AG09309 (cell line): ENCODE measurements around the gene NKG7.

Experiments
- DNase-seq: peaks from one replicate; pipeline ENCODE4 v3.0.0-alpha.2; 2010; ENCODE audit warnings: low read depth
- H3K4me3 ChIP-seq: 2 replicates; pipeline ENCODE4 v1.5.1; 2011; ENCODE audit warnings: mild to moderate bottlenecking, low read depth, low read length, moderate library complexity; ENCODE audit not compliant: control insufficient read depth
- TF ChIP-seq, protein P1 (sequence below): IDR thresholded peaks from 2 replicates; pipeline ENCODE4 v1.5.1; 2011; ENCODE audit warnings: mild to moderate bottlenecking, low read depth, low read length, inconsistent platforms; ENCODE audit not compliant: insufficient read depth, control insufficient read depth; ENCODE audit errors: missing control alignments

Gene NKG7

DNA sequence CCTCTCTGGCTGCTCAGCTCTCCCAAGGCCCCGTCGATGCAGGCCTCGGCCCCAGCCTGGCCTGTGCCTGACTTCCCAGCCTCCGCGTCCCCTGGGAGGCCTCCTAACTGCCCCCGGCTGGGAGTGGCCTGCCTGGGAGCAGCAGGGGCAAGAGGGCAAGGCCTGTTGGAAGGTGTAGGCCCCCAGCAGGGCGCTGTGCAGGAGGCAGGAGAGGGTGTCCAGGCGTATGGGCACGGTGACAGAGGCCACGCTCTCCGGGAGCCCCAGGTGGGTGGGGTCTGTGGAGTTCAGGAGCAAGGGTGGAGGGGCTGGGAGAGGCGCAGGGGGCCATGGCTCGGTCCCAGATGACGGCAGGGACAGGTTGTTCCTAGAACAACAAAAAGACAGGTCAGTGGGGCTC, 16.7 kb upstream of the NKG7 start:
- TF ChIP-seq, protein P1, sequence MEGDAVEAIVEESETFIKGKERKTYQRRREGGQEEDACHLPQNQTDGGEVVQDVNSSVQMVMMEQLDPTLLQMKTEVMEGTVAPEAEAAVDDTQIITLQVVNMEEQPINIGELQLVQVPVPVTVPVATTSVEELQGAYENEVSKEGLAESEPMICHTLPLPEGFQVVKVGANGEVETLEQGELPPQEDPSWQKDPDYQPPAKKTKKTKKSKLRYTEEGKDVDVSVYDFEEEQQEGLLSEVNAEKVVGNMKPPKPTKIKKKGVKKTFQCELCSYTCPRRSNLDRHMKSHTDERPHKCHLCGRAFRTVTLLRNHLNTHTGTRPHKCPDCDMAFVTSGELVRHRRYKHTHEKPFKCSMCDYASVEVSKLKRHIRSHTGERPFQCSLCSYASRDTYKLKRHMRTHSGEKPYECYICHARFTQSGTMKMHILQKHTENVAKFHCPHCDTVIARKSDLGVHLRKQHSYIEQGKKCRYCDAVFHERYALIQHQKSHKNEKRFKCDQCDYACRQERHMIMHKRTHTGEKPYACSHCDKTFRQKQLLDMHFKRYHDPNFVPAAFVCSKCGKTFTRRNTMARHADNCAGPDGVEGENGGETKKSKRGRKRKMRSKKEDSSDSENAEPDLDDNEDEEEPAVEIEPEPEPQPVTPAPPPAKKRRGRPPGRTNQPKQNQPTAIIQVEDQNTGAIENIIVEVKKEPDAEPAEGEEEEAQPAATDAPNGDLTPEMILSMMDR: no peak
- no peak for DNase-seq
- H3K4me3 ChIP-seq: no peak overlapping the region

DNA sequence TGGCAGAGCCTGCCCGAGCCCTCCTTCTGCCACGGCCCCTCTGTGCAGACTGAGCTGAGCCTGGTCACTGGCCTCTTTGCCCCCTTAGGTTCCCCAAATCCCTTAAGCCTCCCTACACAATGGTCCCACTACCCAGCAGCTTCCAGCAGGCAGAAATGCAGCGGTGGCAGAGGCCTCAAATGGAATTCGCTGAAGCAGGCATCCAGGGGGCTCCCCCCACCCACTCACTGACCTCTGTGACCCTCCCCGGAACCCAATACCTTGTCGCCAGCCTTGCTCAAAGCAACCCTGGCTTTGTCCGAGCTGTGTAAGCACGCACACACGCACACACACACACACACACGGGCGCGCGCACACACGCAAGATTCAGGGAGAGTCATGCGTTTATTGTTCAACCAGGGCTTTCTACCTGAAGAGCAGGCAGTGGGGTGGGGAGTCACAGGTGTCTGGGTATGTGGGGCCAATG, 15.5 kb upstream of the NKG7 start, which contains the start of gene LIM2:
Gene LIM2, minus strand, starts transcription at position 51 of the 466 bp plus-strand sequence. CDS start 531 bp downstream, outside the sequence.
- H3K4me3 ChIP-seq: no peak within 1 kb of the TSS
- TF ChIP-seq, protein P1: no peak
- DNase-seq: no peak

DNA sequence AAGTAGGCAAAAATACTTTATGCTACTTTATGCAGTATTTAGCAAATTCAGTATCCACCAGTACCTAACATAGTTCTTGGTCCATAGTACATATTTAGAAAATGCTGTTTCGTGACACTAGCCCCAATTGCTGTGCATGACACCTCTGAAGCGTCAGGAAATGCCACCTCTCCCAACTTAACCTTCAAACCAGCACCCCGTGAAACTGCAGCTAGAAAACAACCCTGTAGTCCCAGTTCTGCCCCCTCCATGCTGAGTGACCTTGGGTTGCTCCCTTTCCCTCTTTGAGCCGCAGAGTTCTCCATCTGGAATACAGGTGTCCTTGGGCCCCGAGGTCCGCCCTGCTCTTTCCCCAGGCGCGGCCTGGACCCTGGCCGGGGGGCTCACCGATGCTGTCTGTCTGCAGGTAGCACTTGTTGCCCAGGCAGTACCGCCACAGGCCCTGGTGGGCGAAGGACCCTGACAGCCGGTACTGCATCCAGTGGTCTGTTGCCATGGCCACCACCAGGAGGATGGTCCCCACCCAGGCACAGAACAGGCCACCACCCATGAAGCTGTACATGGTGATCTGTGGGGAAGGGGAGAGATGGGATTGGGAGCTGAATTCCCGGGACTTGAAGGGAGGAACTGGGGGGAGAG, 14.5 kb upstream of the NKG7 start:
- DNase-seq: no peak
- no peak overlapping the region for H3K4me3 ChIP-seq
- TF ChIP-seq, protein P1: no peak

DNA sequence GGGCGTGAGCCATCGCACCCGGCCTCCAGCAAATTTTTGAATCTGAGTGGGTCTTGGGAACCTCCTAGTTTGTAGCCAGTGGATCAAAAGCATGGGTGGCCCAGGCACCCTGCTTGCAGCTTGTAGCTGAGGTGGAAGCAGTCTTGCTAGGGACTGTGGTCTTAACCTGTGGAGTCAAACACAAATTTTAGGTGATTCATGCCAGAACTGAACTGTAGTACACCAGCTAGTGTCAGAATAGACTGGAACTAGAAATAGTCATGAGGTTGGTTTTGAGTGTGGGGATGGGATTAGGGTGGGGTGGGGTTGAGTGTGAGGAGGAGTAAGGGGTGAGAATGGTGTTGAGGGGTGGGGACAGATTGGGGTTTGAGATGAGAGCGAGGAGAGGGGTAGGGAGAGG, 9.6 kb upstream of the NKG7 start:
- TF ChIP-seq, protein P1: no peak
- H3K4me3 ChIP-seq: no peak overlapping the region

DNA sequence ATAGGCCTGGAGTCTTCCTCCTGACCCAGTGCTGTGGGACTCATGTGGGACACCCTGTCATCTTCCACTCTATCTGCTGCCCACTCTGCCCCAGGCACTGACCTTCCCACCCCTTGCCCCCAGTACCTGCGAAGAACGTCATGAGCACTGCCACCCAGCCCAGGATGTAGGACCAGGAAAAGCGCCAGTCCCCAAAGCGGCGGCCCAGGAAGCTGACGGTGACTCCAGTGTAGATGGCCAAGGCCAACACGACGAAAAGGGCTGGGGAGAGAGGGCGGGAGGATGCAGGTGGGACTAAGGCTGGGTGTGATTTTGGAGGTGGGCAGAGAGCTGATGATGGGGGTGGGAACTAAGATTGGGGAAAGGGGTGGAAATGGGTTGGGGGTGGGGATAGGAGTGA, 7.9 kb upstream of the NKG7 start:
- no peak overlapping the region for H3K4me3 ChIP-seq
- no peak for DNase-seq
- TF ChIP-seq, protein P1: no peak

More for the DNA sequence above, 9.6 kb upstream of the NKG7 start:
- no peak for DNase-seq

DNA sequence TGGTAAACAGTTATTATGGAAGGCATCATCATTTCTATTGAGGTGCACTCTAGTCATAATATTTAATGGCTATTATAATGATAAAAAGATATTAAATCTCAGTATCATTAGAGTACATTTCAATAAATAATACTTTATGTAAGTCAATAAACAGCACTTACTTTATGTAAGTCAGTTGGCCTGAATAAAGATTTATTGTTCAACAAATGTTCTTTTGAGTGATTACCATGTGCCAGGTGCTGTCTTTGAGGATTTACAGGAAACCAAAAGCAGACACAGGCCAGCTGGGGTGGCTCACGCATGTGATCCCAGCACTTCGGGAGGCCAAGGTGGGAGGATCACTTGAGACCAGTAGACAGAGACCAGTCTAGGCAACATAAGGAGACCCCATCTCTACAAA, 5.0 kb upstream of the NKG7 start:
- TF ChIP-seq, protein P1: no peak
- DNase-seq: no peak

More for the DNA sequence above, 5.0 kb upstream of the NKG7 start:
- H3K4me3 ChIP-seq: no peak overlapping the region
